ENCODE data around the gene AGBL4.

GRCh38 chr1:48936436-48936835, 1087.3 kb downstream of the AGBL4 start:
- no peak for TF ChIP-seq CSDE1 (IDR thresholded peaks at IDR 0.05)
- no peak for TF ChIP-seq CTCF (IDR thresholded peaks at IDR 0.05 in 2 of 3, conservative IDR thresholded peaks at IDR 0.05 in 1 of 3; ENCODE audit: insufficient read depth in 2 of 3, low read depth in 1 of 3, low read length in 3 of 3)
- no peak for TF ChIP-seq ZNF668 (CRISPR knock-in tag; IDR thresholded peaks at IDR 0.05)
- no peak for TF ChIP-seq MAX (CRISPR knock-in tag; IDR thresholded peaks at IDR 0.05)
- TF ChIP-seq SP2 (IDR thresholded peaks at IDR 0.05; ENCODE audit: extremely low read depth, low read depth, low read length, poor library complexity, severe bottlenecking), result no peak
- no peak for TF ChIP-seq ZNF584 (CRISPR knock-in tag; IDR thresholded peaks at IDR 0.05; ENCODE audit: low read depth)
- no peak for TF ChIP-seq MLLT1 (IDR thresholded peaks at IDR 0.05)
- no peak for TF ChIP-seq WHSC1 (IDR thresholded peaks at IDR 0.05; ENCODE audit: low read length)
- TF ChIP-seq E2F4 (CRISPR knock-in tag; IDR thresholded peaks at IDR 0.05; ENCODE audit: low read depth), result no peak
- no peak for TF ChIP-seq ELF4 (CRISPR knock-in tag; IDR thresholded peaks at IDR 0.05)
